Limb (tissue), 2 donors: ENCODE results near the gene MYLK.
"Not testable (repeated sequence)": the region's sequence is repeated elsewhere in the genome, so short reads cannot be mapped to it uniquely, and the experiment has no call there.

Experiments used
- DNase-seq, 2 donors: peaks; one replicate each; pipeline ENCODE4 v3.0.0-alpha.2; 2016; ENCODE audit errors: extremely low spot score in 2 of 2

Gene MYLK

GRCh38 chr3:123600863-123601262, 283.3 kb downstream of the MYLK start:
- DNase-seq: not testable (repeated sequence)

GRCh38 chr3:123597561-123597960, 286.6 kb downstream of the MYLK start:
- no peak for DNase-seq

GRCh38 chr3:123595396-123596180, 288.5 kb downstream of the MYLK start:
- no peak for DNase-seq

GRCh38 chr3:123593381-123593780, 290.8 kb downstream of the MYLK start:
- DNase-seq: no peak

GRCh38 chr3:123590685-123591450, 293.3 kb downstream of the MYLK start:
- DNase-seq: no peak

- DNase-seq: no peak
Measured at GRCh38 chr3:123587401-123587800, 296.7 kb downstream of the MYLK start.

- DNase-seq: no peak
Measured at GRCh38 chr3:123586968-123587367, 297.2 kb downstream of the MYLK start.

GRCh38 chr3:123586131-123586530, 298.0 kb downstream of the MYLK start:
- DNase-seq: peak; percentile 15 to 55

GRCh38 chr3:123584988-123585937, 298.9 kb downstream of the MYLK start, which contains the start of gene HACD2:
Gene HACD2, minus strand, starts transcription at chr3:123585053. Its CDS starts 26 bp downstream, at chr3:123585027.
- peak; percentile 97 to 99 for DNase-seq

- DNase-seq: peak in 1 of 2 donors; percentile 3
Measured at GRCh38 chr3:123584284-123584987, 299.7 kb downstream of the MYLK start.

- no peak for DNase-seq
Measured at GRCh38 chr3:123583561-123583960, 300.6 kb downstream of the MYLK start.

- no peak for DNase-seq
Measured at GRCh38 chr3:123582315-123582714, 301.8 kb downstream of the MYLK start.

GRCh38 chr3:123576122-123576521, 308.0 kb downstream of the MYLK start:
- no peak for DNase-seq

- DNase-seq: no peak
Measured at GRCh38 chr3:123571973-123572365, 312.2 kb downstream of the MYLK start.

GRCh38 chr3:123571264-123571972, 312.7 kb downstream of the MYLK start:
- no peak for DNase-seq

- no peak for DNase-seq
Measured at GRCh38 chr3:123568875-123569274, 315.3 kb downstream of the MYLK start.

- no peak for DNase-seq
Measured at GRCh38 chr3:123568034-123568433, 316.1 kb downstream of the MYLK start.

- DNase-seq: no peak
Measured at GRCh38 chr3:123564056-123564455, 320.1 kb downstream of the MYLK start.

GRCh38 chr3:123562547-123562946, 321.6 kb downstream of the MYLK start:
- no peak for DNase-seq

- no peak for DNase-seq
Measured at GRCh38 chr3:123561188-123561587, 322.9 kb downstream of the MYLK start.
